H9 (cell line): ENCODE data around the gene NAB2. TPM values are rescaled to one million over a fixed set of nuclear protein-coding genes. Genes with fewer than 3 reads are reported as not detected.
A peak's percentile ranks its signal among the peaks of the same experiment; 100 is the strongest.

Source experiments
- DNase-seq: peaks from one replicate; pipeline ENCODE4 v3.0.0-alpha.2; 2017
- H2AFZ ChIP-seq: one replicate; pipeline ENCODE4 v1.6.1; 2013; ENCODE audit warnings: mild to moderate bottlenecking, low read length, control low read depth, moderate library complexity
- H2AK5ac ChIP-seq: 2 replicates; pipeline ENCODE4 v1.6.1; 2013; ENCODE audit warnings: low read length, control low read depth, mixed read lengths; ENCODE audit not compliant: insufficient read length
- H2BK120ac ChIP-seq: one replicate; pipeline ENCODE4 v1.6.1; 2013; ENCODE audit warnings: low read depth, mild to moderate bottlenecking, low read length, control low read depth, inconsistent platforms; ENCODE audit not compliant: poor library complexity, severe bottlenecking
- H2BK12ac ChIP-seq: 2 replicates; pipeline ENCODE4 v1.6.1; 2013; ENCODE audit warnings: low read length, control low read depth, mixed read lengths, low read depth; ENCODE audit not compliant: insufficient read length
- H2BK15ac ChIP-seq: 2 replicates; pipeline ENCODE4 v1.6.1; 2013; ENCODE audit warnings: low read depth, low read length, control low read depth
- H2BK20ac ChIP-seq: one replicate; pipeline ENCODE4 v1.6.1; 2013; ENCODE audit warnings: low read depth, mild to moderate bottlenecking, low read length, control low read depth, inconsistent platforms; ENCODE audit not compliant: poor library complexity, severe bottlenecking
- H2BK5ac ChIP-seq: 2 replicates; pipeline ENCODE4 v1.6.1; 2013; ENCODE audit warnings: low read length, control low read depth, mixed read lengths; ENCODE audit not compliant: insufficient read length
- H3K14ac ChIP-seq: 2 replicates; pipeline ENCODE4 v1.6.1; 2013; ENCODE audit warnings: low read length, control low read depth; ENCODE audit not compliant: insufficient read depth
- H3K18ac ChIP-seq: 2 replicates; pipeline ENCODE4 v1.6.1; 2013; ENCODE audit warnings: low read depth, mild to moderate bottlenecking, mixed read lengths, low read length, control low read depth; ENCODE audit not compliant: insufficient read length
- H3K23ac ChIP-seq: 2 replicates; pipeline ENCODE4 v1.6.1; 2013; ENCODE audit warnings: low read length, control low read depth, mixed read lengths, low read depth; ENCODE audit not compliant: insufficient read length
- H3K23me2 ChIP-seq: 2 replicates; pipeline ENCODE4 v1.6.1; 2013; ENCODE audit warnings: low read depth, mild to moderate bottlenecking, mixed read lengths, low read length, control low read depth; ENCODE audit not compliant: insufficient read length, poor library complexity, severe bottlenecking
- H3K27ac ChIP-seq: 2 replicates; pipeline ENCODE4 v1.5.1; 2013; ENCODE audit warnings: low read length, control low read depth, mixed read lengths, low read depth; ENCODE audit not compliant: insufficient read length
- H3K27me3 ChIP-seq: 2 replicates; pipeline ENCODE4 v1.6.1; 2013; ENCODE audit warnings: low read length, control low read depth, inconsistent platforms; ENCODE audit not compliant: insufficient read depth
- H3K4ac ChIP-seq: 2 replicates; pipeline ENCODE4 v1.6.1; 2013; ENCODE audit warnings: low read depth, mild to moderate bottlenecking, control low read depth, inconsistent platforms, low read length, moderate library complexity
- H3K4me1 ChIP-seq: 2 replicates; pipeline ENCODE4 v1.6.1; 2013; ENCODE audit warnings: low read length, control low read depth, inconsistent platforms; ENCODE audit not compliant: insufficient read depth
- H3K4me2 ChIP-seq: 2 replicates; pipeline ENCODE4 v1.6.1; 2013; ENCODE audit warnings: low read length, control low read depth, mixed read lengths; ENCODE audit not compliant: insufficient read length, insufficient read depth
- H3K56ac ChIP-seq: 2 replicates; pipeline ENCODE4 v1.6.1; 2013; ENCODE audit warnings: low read depth, mild to moderate bottlenecking, mixed read lengths, low read length, control low read depth; ENCODE audit not compliant: insufficient read length
- H3K79me1 ChIP-seq: 2 replicates; pipeline ENCODE4 v1.6.1; 2013; ENCODE audit warnings: low read depth, mild to moderate bottlenecking, moderate library complexity, low read length, control low read depth, inconsistent platforms; ENCODE audit not compliant: insufficient read depth, poor library complexity, severe bottlenecking
- H3K79me2 ChIP-seq: 2 replicates; pipeline ENCODE4 v1.6.1; 2013; ENCODE audit warnings: low read length, control low read depth, inconsistent platforms; ENCODE audit not compliant: insufficient read depth
- H3K9ac ChIP-seq: 2 replicates; pipeline ENCODE4 v1.6.1; 2013; ENCODE audit warnings: low read length, control low read depth, mixed read lengths; ENCODE audit not compliant: insufficient read length; ENCODE audit errors: extremely low read depth
- H3K9me3 ChIP-seq: one replicate; pipeline ENCODE4 v1.6.1; 2013; ENCODE audit warnings: low read depth, low read length, inconsistent platforms; ENCODE audit not compliant: control insufficient read depth
- H3T11ph ChIP-seq: one replicate; pipeline ENCODE4 v1.6.1; 2013; ENCODE audit warnings: mild to moderate bottlenecking, low read length, control low read depth, inconsistent platforms
- H4K20me1 ChIP-seq: one replicate; pipeline ENCODE4 v1.6.1; 2013; ENCODE audit not compliant: control insufficient read depth, insufficient read length, insufficient read depth
- H4K5ac ChIP-seq: 2 replicates; pipeline ENCODE4 v1.6.1; 2013; ENCODE audit warnings: low read depth, mild to moderate bottlenecking, mixed read lengths, low read length, control low read depth; ENCODE audit not compliant: insufficient read length
- H4K8ac ChIP-seq: replicated peaks from 2 replicates; pipeline ENCODE4 v1.6.1; 2013; ENCODE audit warnings: low read length, control low read depth, mixed read lengths, low read depth; ENCODE audit not compliant: insufficient read length
- H4K91ac ChIP-seq: 2 replicates; pipeline ENCODE4 v1.6.1; 2013; ENCODE audit warnings: low read depth, mild to moderate bottlenecking, moderate library complexity, mixed read lengths, low read length, control low read depth; ENCODE audit not compliant: insufficient read length
- H3K27ac Mint-ChIP-seq, 3 experiments: 2 replicates in 2 of 3; 3 replicates in 1 of 3; pipeline ENCODE4 v1.8.0; 2020 to 2021; ENCODE audit warnings: mixed read lengths in 3 of 3, mild to moderate bottlenecking in 1 of 3, moderate library complexity in 1 of 3
- H3K27me3 Mint-ChIP-seq: 2 replicates; pipeline ENCODE4 v1.8.0; 2021; ENCODE audit warnings: low read depth, mild to moderate bottlenecking, moderate library complexity, mixed read lengths
- H3K36me3 Mint-ChIP-seq, 3 experiments: 2 replicates in 2 of 3; 3 replicates in 1 of 3; pipeline ENCODE4 v1.8.0; 2020 to 2021; ENCODE audit warnings: low read depth in 3 of 3, mixed read lengths in 3 of 3; ENCODE audit not compliant: insufficient read depth in 1 of 3
- H3K4me1 Mint-ChIP-seq, 2 experiments: 2 replicates each; pipeline ENCODE4 v1.8.0; 2020; ENCODE audit warnings: mixed read lengths in 2 of 2
- H3K4me3 Mint-ChIP-seq, 2 experiments: 2 replicates in 1 of 2; 3 replicates in 1 of 2; pipeline ENCODE4 v1.8.0; 2020 to 2021; ENCODE audit warnings: mild to moderate bottlenecking in 2 of 2, mixed read lengths in 2 of 2, moderate library complexity in 1 of 2
- H3K9me3 Mint-ChIP-seq, 2 experiments: 2 replicates in 1 of 2; 3 replicates in 1 of 2; pipeline ENCODE4 v1.8.0; 2020; ENCODE audit warnings: mild to moderate bottlenecking in 2 of 2, mixed read lengths in 2 of 2, moderate library complexity in 1 of 2
- WGBS: extraction: QIAGEN DNeasy Blood & Tissue Kit; methylation state at CpG from one replicate; pipeline ENCODE4 v1.1.7; 2013; ENCODE audit warnings: missing lambda C conversion rate, low lambda C conversion rate, mixed read lengths; ENCODE audit not compliant: insufficient read length; ENCODE audit errors: extremely low coverage; 5-methylcytosine and 5-hydroxymethylcytosine counted together
- total RNA-seq: library from RNA; stranded (reverse); gene quantifications from 2 replicates; pipeline ENCODE4 v1.2.1, GENCODE V29; 2021
- TF ChIP-seq, protein P1 (sequence below): fragments of 200-600 bp; sonication (generic); conservative IDR thresholded peaks from 3 replicates; pipeline ENCODE4 v1.8.0; 2021; ENCODE audit warnings: antibody characterized with exemption, mild to moderate bottlenecking

Gene NAB2
- total RNA-seq, 1 experiment from 2014 or later, result 67.8 TPM

DNA sequence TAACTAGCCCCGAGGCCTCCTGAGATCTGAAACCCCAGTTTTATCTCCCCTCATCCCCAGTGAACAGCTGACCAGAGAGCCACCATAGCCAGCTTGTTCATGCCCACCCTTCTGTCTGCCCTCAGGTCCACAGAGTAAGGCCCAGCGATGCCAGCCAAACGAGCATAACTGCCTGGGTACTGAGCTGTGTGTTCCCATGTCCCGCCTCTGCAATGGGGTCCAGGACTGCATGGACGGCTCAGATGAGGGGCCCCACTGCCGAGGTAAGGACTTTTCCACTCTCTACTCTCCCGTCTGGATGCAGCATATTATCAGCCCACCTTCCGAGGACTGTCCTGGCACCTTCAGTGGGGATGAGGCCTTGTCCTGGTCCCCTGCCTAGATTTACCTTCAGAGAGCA, 52.3 kb downstream of the NAB2 start:
- TF ChIP-seq, protein P1, sequence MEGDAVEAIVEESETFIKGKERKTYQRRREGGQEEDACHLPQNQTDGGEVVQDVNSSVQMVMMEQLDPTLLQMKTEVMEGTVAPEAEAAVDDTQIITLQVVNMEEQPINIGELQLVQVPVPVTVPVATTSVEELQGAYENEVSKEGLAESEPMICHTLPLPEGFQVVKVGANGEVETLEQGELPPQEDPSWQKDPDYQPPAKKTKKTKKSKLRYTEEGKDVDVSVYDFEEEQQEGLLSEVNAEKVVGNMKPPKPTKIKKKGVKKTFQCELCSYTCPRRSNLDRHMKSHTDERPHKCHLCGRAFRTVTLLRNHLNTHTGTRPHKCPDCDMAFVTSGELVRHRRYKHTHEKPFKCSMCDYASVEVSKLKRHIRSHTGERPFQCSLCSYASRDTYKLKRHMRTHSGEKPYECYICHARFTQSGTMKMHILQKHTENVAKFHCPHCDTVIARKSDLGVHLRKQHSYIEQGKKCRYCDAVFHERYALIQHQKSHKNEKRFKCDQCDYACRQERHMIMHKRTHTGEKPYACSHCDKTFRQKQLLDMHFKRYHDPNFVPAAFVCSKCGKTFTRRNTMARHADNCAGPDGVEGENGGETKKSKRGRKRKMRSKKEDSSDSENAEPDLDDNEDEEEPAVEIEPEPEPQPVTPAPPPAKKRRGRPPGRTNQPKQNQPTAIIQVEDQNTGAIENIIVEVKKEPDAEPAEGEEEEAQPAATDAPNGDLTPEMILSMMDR, result no peak
- no CpG with 5 or more reads among the region's 8 CpGs for WGBS
- H3K4me1 ChIP-seq, result no peaks in the 10 kb centered on the region
- H3K9ac ChIP-seq, result no peak overlapping the region
- DNase-seq, result no peak
- H3K79me1 ChIP-seq, result peaks cover 4% of the 10 kb centered on the region
- H3K27me3 ChIP-seq, result no peaks in the 10 kb centered on the region
- H2BK12ac ChIP-seq, result no peak overlapping the region
- no peaks in the 10 kb centered on the region for H4K20me1 ChIP-seq
- no peaks in the 10 kb centered on the region for H3K23me2 ChIP-seq
- H2BK120ac ChIP-seq, result no peak overlapping the region
- H2BK15ac ChIP-seq, result no peak overlapping the region
- H3K4me1 Mint-ChIP-seq, result peaks cover 10 to 26% of the 10 kb centered on the region in 2 experiments
- no peak overlapping the region for H3K27ac ChIP-seq
- H4K5ac ChIP-seq, result no peak overlapping the region
- no peak overlapping the region for H3K4me3 Mint-ChIP-seq
- H3K79me2 ChIP-seq, result 0 out of 2 replicates have a peak, but pooled peaks cover 3% of the 10 kb centered on the region
- no peak overlapping the region for H3K23ac ChIP-seq
- H3K56ac ChIP-seq, result no peak overlapping the region
- H2BK5ac ChIP-seq, result no peak overlapping the region
- no peaks in the 10 kb centered on the region for H3K9me3 Mint-ChIP-seq
- no peak overlapping the region for H3K14ac ChIP-seq
- H3K9me3 ChIP-seq, result no peaks in the 10 kb centered on the region
- no peak overlapping the region for H2AK5ac ChIP-seq
- H3K36me3 Mint-ChIP-seq, result peaks cover 34 to 85% (median 80%) of the 10 kb centered on the region in 3 experiments; a peak in 6 of 7 replicates
- H3K27me3 Mint-ChIP-seq, result no peaks in the 10 kb centered on the region
- H3T11ph ChIP-seq, result no peak overlapping the region
- H4K91ac ChIP-seq, result no peak overlapping the region
- H2AFZ ChIP-seq, result no peak overlapping the region
- peak overlapping the region in 1 of 3 experiments; percentile 68; a peak in 1 of 7 replicates for H3K27ac Mint-ChIP-seq
- H3K4ac ChIP-seq, result no peak overlapping the region
- no peak overlapping the region for H3K18ac ChIP-seq
- H3K4me2 ChIP-seq, result no peak overlapping the region
- H4K8ac ChIP-seq, result no peak overlapping the region
- H2BK20ac ChIP-seq, result no peak overlapping the region
